ENCODE measurements around the gene SLC5A3.

DNA sequence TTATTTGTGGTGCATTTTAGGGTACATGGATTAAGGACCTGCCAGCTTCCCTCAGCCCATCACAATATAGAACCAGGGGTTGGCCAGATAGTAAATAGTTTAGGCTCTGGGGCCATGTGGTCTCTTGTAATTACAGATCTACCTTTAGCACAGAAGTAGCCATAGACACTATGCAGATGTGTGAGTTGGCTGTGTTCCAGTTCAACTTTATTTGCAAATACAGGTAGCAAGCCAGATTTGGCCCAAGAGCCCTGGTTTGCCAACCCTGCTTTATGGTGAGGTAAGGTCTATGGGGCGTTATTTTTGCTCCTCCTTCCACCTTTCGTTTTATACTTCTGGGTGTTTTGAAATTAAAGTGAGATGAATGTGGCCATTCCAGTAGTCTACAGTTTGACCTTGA lies 48.7 kb downstream of the SLC5A3 start:
- TF ChIP-seq, protein P1, sequence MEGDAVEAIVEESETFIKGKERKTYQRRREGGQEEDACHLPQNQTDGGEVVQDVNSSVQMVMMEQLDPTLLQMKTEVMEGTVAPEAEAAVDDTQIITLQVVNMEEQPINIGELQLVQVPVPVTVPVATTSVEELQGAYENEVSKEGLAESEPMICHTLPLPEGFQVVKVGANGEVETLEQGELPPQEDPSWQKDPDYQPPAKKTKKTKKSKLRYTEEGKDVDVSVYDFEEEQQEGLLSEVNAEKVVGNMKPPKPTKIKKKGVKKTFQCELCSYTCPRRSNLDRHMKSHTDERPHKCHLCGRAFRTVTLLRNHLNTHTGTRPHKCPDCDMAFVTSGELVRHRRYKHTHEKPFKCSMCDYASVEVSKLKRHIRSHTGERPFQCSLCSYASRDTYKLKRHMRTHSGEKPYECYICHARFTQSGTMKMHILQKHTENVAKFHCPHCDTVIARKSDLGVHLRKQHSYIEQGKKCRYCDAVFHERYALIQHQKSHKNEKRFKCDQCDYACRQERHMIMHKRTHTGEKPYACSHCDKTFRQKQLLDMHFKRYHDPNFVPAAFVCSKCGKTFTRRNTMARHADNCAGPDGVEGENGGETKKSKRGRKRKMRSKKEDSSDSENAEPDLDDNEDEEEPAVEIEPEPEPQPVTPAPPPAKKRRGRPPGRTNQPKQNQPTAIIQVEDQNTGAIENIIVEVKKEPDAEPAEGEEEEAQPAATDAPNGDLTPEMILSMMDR (conservative IDR thresholded peaks at IDR 0.05; ENCODE audit: low read depth in 2 of 2): no peak
- TF ChIP-seq CREB1 (CRISPR knock-in tag; IDR thresholded peaks at IDR 0.05; ENCODE audit: low read depth) (no peak), POLR2AphosphoS5 (IDR thresholded peaks at IDR 0.05; ENCODE audit: low read depth) (no peak)

All from GM23338 (cell line).